H1 (cell line): Measurements from ENCODE around the gene SH3BP5. TPM values are rescaled to one million over a fixed set of nuclear protein-coding genes. Genes with fewer than 3 reads are reported as not detected.

Experiments
- CTCF ChIA-PET: fragments of 300-600 bp; sonication (Branson Sonifier 250); formaldehyde crosslinking; loops from one replicate; lab custom pipeline; 2021; ENCODE audit not compliant: partially characterized antibody; lab: Charles Lee
- POLR2A ChIA-PET: fragments of 300-600 bp; sonication (Branson Sonifier 250); formaldehyde crosslinking; loops from one replicate; lab custom pipeline; 2021; ENCODE audit warnings: inconsistent platforms; ENCODE audit not compliant: partially characterized antibody; lab: Charles Lee
- DNase-seq, 2 experiments: peaks; one replicate each; pipeline versions ENCODE4 v3.0.0 to v3.0.0-alpha.2; 2010 to 2022; ENCODE audit warnings: low spot score in 2 of 2, low read depth in 1 of 2, mixed read lengths in 1 of 2
- FAIRE-seq: peaks from 2 replicates; lab custom pipeline; 2011; peaks lifted over from hg19 to GRCh38; lab: Jason Lieb, UNC
- H2AFZ ChIP-seq: 2 replicates; pipeline ENCODE4 v1.8.1; 2012; ENCODE audit warnings: low read length, inconsistent platforms
- H2AK5ac ChIP-seq: 2 replicates; pipeline ENCODE4 v1.6.1; 2013; ENCODE audit warnings: low read depth, low read length
- H2BK120ac ChIP-seq: replicated peaks from 2 replicates; pipeline ENCODE3; 2013; ENCODE audit warnings: low read depth, low read length, inconsistent platforms
- H2BK12ac ChIP-seq: 2 replicates; pipeline ENCODE4 v1.6.1; 2013; ENCODE audit warnings: low read depth, low read length
- H2BK15ac ChIP-seq: 2 replicates; pipeline ENCODE4 v1.6.1; 2013; ENCODE audit warnings: low read length
- H2BK20ac ChIP-seq: 2 replicates; pipeline ENCODE4 v1.6.1; 2013; ENCODE audit warnings: low read length
- H2BK5ac ChIP-seq: 2 replicates; pipeline ENCODE4 v1.6.1; 2013; ENCODE audit warnings: low read depth, low read length
- H3K14ac ChIP-seq: 2 replicates; pipeline ENCODE4 v1.6.1; 2013; ENCODE audit warnings: inconsistent platforms; ENCODE audit not compliant: insufficient read length
- H3K18ac ChIP-seq: 2 replicates; pipeline ENCODE4 v1.6.1; 2013; ENCODE audit warnings: low read length; ENCODE audit errors: extremely low read depth
- H3K23ac ChIP-seq: 2 replicates; pipeline ENCODE4 v1.6.1; 2013; ENCODE audit warnings: inconsistent platforms; ENCODE audit not compliant: insufficient read length
- H3K23me2 ChIP-seq: 2 replicates; pipeline ENCODE4 v1.6.1; 2013; ENCODE audit warnings: low read depth, low read length
- H3K27ac ChIP-seq: 2 replicates; pipeline ENCODE4 v1.6.1; 2011; ENCODE audit warnings: low read depth, low read length, inconsistent platforms
- H3K27me3 ChIP-seq, 4 experiments: replicated peaks in 1 of 4; 1 replicate in 1 of 4; 2 replicates in 3 of 4; pipeline versions ENCODE4 v1.6.1 to v1.8.1; 2011 to 2013; ENCODE audit warnings: low read length in 3 of 4, mild to moderate bottlenecking in 3 of 4, inconsistent platforms in 2 of 4, mixed read lengths in 2 of 4, moderate library complexity in 1 of 4; ENCODE audit not compliant: control insufficient read depth in 3 of 4, insufficient read depth in 3 of 4; ENCODE audit errors: extremely low read depth in 1 of 4
- H3K36me3 ChIP-seq, 4 experiments: 2 replicates each; pipeline versions ENCODE4 v1.6.1 to v1.8.1; 2011 to 2013; ENCODE audit warnings: mild to moderate bottlenecking in 4 of 4, low read length in 3 of 4, moderate library complexity in 2 of 4, control low read depth in 1 of 4, inconsistent platforms in 1 of 4; ENCODE audit not compliant: insufficient read depth in 4 of 4, control insufficient read depth in 2 of 4
- H3K4ac ChIP-seq: replicated peaks from 2 replicates; pipeline ENCODE3; 2013; ENCODE audit warnings: low read length, low read depth, mixed read lengths, inconsistent platforms; ENCODE audit not compliant: insufficient read length
- H3K4me1 ChIP-seq, 4 experiments: replicated peaks in 1 of 4; 1 replicate in 1 of 4; 2 replicates in 3 of 4; pipeline versions ENCODE4 v1.6.1 to v1.8.1; 2011 to 2013; ENCODE audit warnings: low read length in 3 of 4, inconsistent platforms in 2 of 4, mixed read lengths in 1 of 4; ENCODE audit not compliant: insufficient read depth in 4 of 4, control insufficient read depth in 3 of 4
- H3K4me2 ChIP-seq, 2 experiments: 2 replicates each; pipeline versions ENCODE4 v1.6.1 to v1.8.1; 2011 to 2013; ENCODE audit warnings: low read depth in 2 of 2, low read length in 2 of 2, control low read depth in 1 of 2, inconsistent platforms in 1 of 2, mild to moderate bottlenecking in 1 of 2; ENCODE audit not compliant: insufficient read depth in 1 of 2
- H3K4me3 ChIP-seq, 4 experiments: fragments of 200-600, 300-600 bp in 1 of 4; sonication (generic), shearing (Covaris generic), sonication (Bioruptor Twin) in 1 of 4; 2 replicates each; pipeline versions ENCODE4 v1.5.1 to v1.8.1; 2011 to 2016; ENCODE audit warnings: low read length in 4 of 4, low read depth in 3 of 4, control low read depth in 2 of 4, inconsistent platforms in 2 of 4, mild to moderate bottlenecking in 2 of 4, mixed read lengths in 1 of 4, moderate library complexity in 1 of 4; ENCODE audit not compliant: insufficient read depth in 2 of 4; ENCODE audit errors: extremely low read depth in 1 of 4
- H3K56ac ChIP-seq: replicated peaks from 2 replicates; pipeline ENCODE3; 2013; ENCODE audit warnings: low read depth, mild to moderate bottlenecking, mixed read lengths, low read length, inconsistent platforms; ENCODE audit not compliant: insufficient read length
- H3K79me1 ChIP-seq: 2 replicates; pipeline ENCODE4 v1.6.1; 2013; ENCODE audit warnings: low read depth, low read length, control low read depth
- H3K79me2 ChIP-seq, 2 experiments: 2 replicates each; pipeline versions ENCODE4 v1.6.1 to v1.8.1; 2012 to 2013; ENCODE audit warnings: low read length in 2 of 2, mild to moderate bottlenecking in 2 of 2, inconsistent platforms in 1 of 2; ENCODE audit not compliant: insufficient read depth in 2 of 2, control insufficient read depth in 1 of 2
- H3K9ac ChIP-seq, 4 experiments: replicated peaks in 1 of 4; 1 replicate in 1 of 4; 2 replicates in 3 of 4; pipeline versions ENCODE4 v1.6.1 to v1.8.1; 2011 to 2013; ENCODE audit warnings: low read depth in 3 of 4, low read length in 3 of 4, control low read depth in 2 of 4, mild to moderate bottlenecking in 2 of 4, moderate library complexity in 2 of 4, inconsistent platforms in 1 of 4; ENCODE audit errors: extremely low read depth in 1 of 4
- H3K9me3 ChIP-seq, 2 experiments: 2 replicates each; pipeline versions ENCODE4 v1.6.1 to v1.8.1; 2012 to 2013; ENCODE audit warnings: mild to moderate bottlenecking in 2 of 2, moderate library complexity in 2 of 2, control low read depth in 1 of 2, inconsistent platforms in 1 of 2, low read depth in 1 of 2, low read length in 1 of 2, mixed read lengths in 1 of 2; ENCODE audit not compliant: insufficient read depth in 2 of 2
- H4K20me1 ChIP-seq, 2 experiments: replicated peaks in 1 of 2; 2 replicates each; pipeline versions ENCODE3 to v1.8.1; 2011 to 2013; ENCODE audit warnings: inconsistent platforms in 2 of 2, low read length in 2 of 2, mild to moderate bottlenecking in 1 of 2; ENCODE audit not compliant: insufficient read depth in 2 of 2, control insufficient read depth in 1 of 2
- H4K5ac ChIP-seq: 2 replicates; pipeline ENCODE4 v1.6.1; 2013; ENCODE audit warnings: low read length, low read depth, mixed read lengths, inconsistent platforms; ENCODE audit not compliant: insufficient read length
- H4K8ac ChIP-seq: 2 replicates; pipeline ENCODE4 v1.8.0; 2013; ENCODE audit warnings: mild to moderate bottlenecking, moderate library complexity, low read length, inconsistent platforms; ENCODE audit not compliant: insufficient read depth; ENCODE audit errors: extremely low read depth
- H4K91ac ChIP-seq: replicated peaks from 2 replicates; pipeline ENCODE3; 2013; ENCODE audit warnings: low read length, mixed read lengths, inconsistent platforms; ENCODE audit not compliant: insufficient read length
- KDM5A ChIP-seq: fragments of 200-600 bp; IDR thresholded peaks from 2 replicates; pipeline ENCODE4 v1.7.1; 2012; ENCODE audit warnings: mild to moderate bottlenecking, low read length, inconsistent platforms, mixed read lengths
- SRF ChIP-seq: IDR thresholded peaks from 2 replicates; pipeline ENCODE4 v1.6.1; 2011; ENCODE audit warnings: mild to moderate bottlenecking, low read depth, low read length, moderate library complexity
- SUZ12 ChIP-seq: fragments of 200-600 bp; sonication (generic); IDR thresholded peaks from 2 replicates; pipeline ENCODE4 v1.6.1; 2012; ENCODE audit warnings: mild to moderate bottlenecking, inconsistent platforms, low read length, moderate library complexity, mixed read lengths
- TAF1 ChIP-seq: IDR thresholded peaks from 2 replicates; pipeline ENCODE4 v1.6.1; 2011; ENCODE audit warnings: mild to moderate bottlenecking, low read depth, low read length
- TEAD4 ChIP-seq: IDR thresholded peaks from 2 replicates; pipeline ENCODE4 v1.6.1; 2012; ENCODE audit warnings: low read depth, low read length, inconsistent platforms, mixed read lengths
- WGBS, 2 experiments: shearing (Covaris generic) in 1 of 2; methylation state at CpG; one replicate each; pipeline versions ENCODE4 v1.1.6 to v1.1.7; 2013 to 2015; ENCODE audit warnings: low lambda C conversion rate in 2 of 2, mixed read lengths in 2 of 2, inconsistent platforms in 1 of 2, low coverage in 1 of 2, missing lambda C conversion rate in 1 of 2; ENCODE audit not compliant: insufficient replicate concordance in 2 of 2, insufficient coverage in 1 of 2, insufficient read length in 1 of 2; ENCODE audit errors: extremely low coverage in 1 of 2, missing lambda C conversion rate in 1 of 2; 5-methylcytosine and 5-hydroxymethylcytosine counted together
- polyA plus RNA-seq, 7 experiments: library from polyadenylated mRNA; depleted of rRNA in 3 of 7; stranded (reverse) in 5 of 7; unstranded in 2 of 7; fragments of >200 nt in 5 of 7; fragments of 200-250 nt in 2 of 7; gene quantifications; 1 replicate in 5 of 7; 2 replicates in 1 of 7; 4 replicates in 1 of 7; pipeline versions ENCODE4 v1.2.1 to v1.2.3, GENCODE V29; 2011 to 2013; ENCODE audit warnings: missing spikeins in 2 of 7, mixed read lengths in 2 of 7
- total RNA-seq: library from RNA; stranded (reverse); fragmentation: NEBNext Ultra II Directional; extraction: Animal tissue kit (Norgen Biotek cat#: 25700); gene quantifications from 2 replicates; pipeline ENCODE4 v1.2.1, GENCODE V29; 2021
- TF ChIP-seq, protein P1 (sequence below): IDR thresholded peaks from 2 replicates; pipeline ENCODE4 v1.6.1; 2012; ENCODE audit warnings: low read length, inconsistent platforms

SH3BP5 gene
- total and polyA plus RNA-seq, 2 of the 8 experiments (the other 6 are each of a cell fraction or from before 2014, with no cell fraction given), result 7.1 to 9.7 TPM

DNA sequence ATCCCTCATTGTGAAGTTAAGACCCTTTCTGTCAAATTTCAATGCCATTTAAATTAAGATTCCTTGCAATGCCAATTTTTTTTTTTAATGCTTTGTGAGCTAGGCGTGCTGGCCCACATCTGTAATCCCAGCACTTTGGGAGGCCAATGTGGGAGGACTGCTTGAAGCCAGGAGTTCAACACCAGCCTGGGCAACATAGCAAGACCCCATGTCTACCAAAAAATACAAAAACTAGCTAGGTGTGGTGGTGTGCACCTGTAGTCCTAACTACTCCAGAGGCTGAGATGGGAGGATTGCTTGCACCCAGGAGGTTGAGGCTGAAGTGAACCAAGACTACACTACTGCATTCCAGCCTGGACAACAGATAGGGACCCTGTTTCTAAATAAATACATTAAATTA lies 5.6 kb upstream of the SH3BP5 start:
- H3K79me2 ChIP-seq, result no peaks in the 10 kb centered on the region
- no peaks in the 10 kb centered on the region for H3K79me1 ChIP-seq
- peaks cover 0 to 4% (median 3%) of the 10 kb centered on the region in 4 experiments; a peak in 5 of 7 replicates for H3K4me1 ChIP-seq
- no peak overlapping the region for H4K91ac ChIP-seq
- no peak overlapping the region for H3K56ac ChIP-seq
- no peaks in the 10 kb centered on the region for H4K20me1 ChIP-seq
- H3K14ac ChIP-seq, result no peak overlapping the region
- no peak overlapping the region for H4K8ac ChIP-seq
- no peaks in the 10 kb centered on the region for H3K36me3 ChIP-seq
- no peak overlapping the region for H3K4me2 ChIP-seq
- no peak overlapping the region for H3K4ac ChIP-seq
- no peak overlapping the region for H2AFZ ChIP-seq
- no CpG with 5 or more reads among the region's 1 CpG for WGBS, 2 experiments
- POLR2A ChIA-PET, result no interaction called here
- no peak for FAIRE-seq
- no peak overlapping the region for H4K5ac ChIP-seq
- peaks cover 1 to 11% (median 6%) of the 10 kb centered on the region in 4 experiments; a peak in 6 of 7 replicates for H3K27me3 ChIP-seq
- no peak overlapping the region for H2AK5ac ChIP-seq
- no peak overlapping the region for H2BK20ac ChIP-seq
- no peak overlapping the region for H3K4me3 ChIP-seq
- no peak overlapping the region for H3K23ac ChIP-seq
- no peak overlapping the region for H2BK12ac ChIP-seq
- no peak overlapping the region for H3K27ac ChIP-seq
- no peak for TF ChIP-seq SRF
- TF ChIP-seq TAF1, result no peak
- TF ChIP-seq SUZ12, result no peak
- no peak for TF ChIP-seq TEAD4
- no peak for TF ChIP-seq KDM5A
- TF ChIP-seq, protein P1, sequence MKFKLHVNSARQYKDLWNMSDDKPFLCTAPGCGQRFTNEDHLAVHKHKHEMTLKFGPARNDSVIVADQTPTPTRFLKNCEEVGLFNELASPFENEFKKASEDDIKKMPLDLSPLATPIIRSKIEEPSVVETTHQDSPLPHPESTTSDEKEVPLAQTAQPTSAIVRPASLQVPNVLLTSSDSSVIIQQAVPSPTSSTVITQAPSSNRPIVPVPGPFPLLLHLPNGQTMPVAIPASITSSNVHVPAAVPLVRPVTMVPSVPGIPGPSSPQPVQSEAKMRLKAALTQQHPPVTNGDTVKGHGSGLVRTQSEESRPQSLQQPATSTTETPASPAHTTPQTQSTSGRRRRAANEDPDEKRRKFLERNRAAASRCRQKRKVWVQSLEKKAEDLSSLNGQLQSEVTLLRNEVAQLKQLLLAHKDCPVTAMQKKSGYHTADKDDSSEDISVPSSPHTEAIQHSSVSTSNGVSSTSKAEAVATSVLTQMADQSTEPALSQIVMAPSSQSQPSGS, result no peak
- H3K9ac ChIP-seq, result no peak overlapping the region
- no peak overlapping the region for H3K18ac ChIP-seq
- H3K23me2 ChIP-seq, result 0 out of 2 replicates have a peak, but pooled peaks cover 1% of the 10 kb centered on the region
- CTCF ChIA-PET, result no interaction called here
- H3K9me3 ChIP-seq, result no peaks in the 10 kb centered on the region
- no peak overlapping the region for H2BK5ac ChIP-seq
- H2BK15ac ChIP-seq, result no peak overlapping the region
- no peak for DNase-seq
- H2BK120ac ChIP-seq, result no peak overlapping the region
